CD14-positive monocyte (primary cell): Measurements from ENCODE around the gene INMT. TPM values are rescaled to one million over a fixed set of nuclear protein-coding genes. Genes with fewer than 3 reads are reported as not detected.

Experiments
- DNase-seq, 3 donors: peaks; one replicate each; pipeline ENCODE4 v3.0.0-alpha.2; 2011 to 2022
- H2AFZ ChIP-seq: 2 replicates; pipeline ENCODE4 v1.6.0; 2012; ENCODE audit warnings: mild to moderate bottlenecking, low read depth, low read length, inconsistent platforms; ENCODE audit not compliant: insufficient read depth, poor library complexity, severe bottlenecking
- H3K27ac ChIP-seq, 2 donors: 1 replicate in 1 of 2; 2 replicates in 1 of 2; pipeline ENCODE4 v1.5.1; 2012 to 2013; ENCODE audit warnings: low read length in 2 of 2, control low read depth in 1 of 2, inconsistent platforms in 1 of 2, low read depth in 1 of 2, mild to moderate bottlenecking in 1 of 2
- H3K27me3 ChIP-seq, 2 donors: one replicate each; pipeline versions ENCODE4 v1.6.0 to v1.6.1; 2011 to 2013; ENCODE audit warnings: low read length in 2 of 2; ENCODE audit not compliant: control insufficient read depth in 2 of 2, insufficient read depth in 2 of 2
- H3K36me3 ChIP-seq, 2 donors: replicated peaks in 1 of 2; 1 replicate in 1 of 2; 2 replicates in 1 of 2; pipeline versions ENCODE4 v1.5.1 to v1.6.1; 2012 to 2013; ENCODE audit warnings: low read length in 2 of 2, control low read depth in 1 of 2, inconsistent platforms in 1 of 2, mild to moderate bottlenecking in 1 of 2; ENCODE audit not compliant: insufficient read depth in 2 of 2, control insufficient read depth in 1 of 2
- H3K4me1 ChIP-seq, 2 donors: 1 replicate in 1 of 2; 2 replicates in 1 of 2; pipeline versions ENCODE4 v1.5.1 to v1.6.1; 2012 to 2013; ENCODE audit warnings: low read length in 2 of 2, control low read depth in 1 of 2, inconsistent platforms in 1 of 2, mild to moderate bottlenecking in 1 of 2, moderate library complexity in 1 of 2; ENCODE audit not compliant: insufficient read depth in 2 of 2, control insufficient read depth in 1 of 2
- H3K4me2 ChIP-seq: replicated peaks from 2 replicates; pipeline ENCODE3; 2012; ENCODE audit warnings: low read length, moderate library complexity, mild to moderate bottlenecking; ENCODE audit not compliant: poor library complexity, severe bottlenecking; ENCODE audit errors: extremely low read depth
- H3K4me3 ChIP-seq, 3 experiments: fragments of 200-600 bp in 1 of 3; sonication (generic) in 1 of 3; replicated peaks in 1 of 3; 1 replicate in 2 of 3; 2 replicates in 1 of 3; pipeline ENCODE4 v1.5.1; 2011 to 2013; ENCODE audit warnings: low read length in 3 of 3, mild to moderate bottlenecking in 3 of 3, control low read depth in 2 of 3, low read depth in 2 of 3, inconsistent platforms in 1 of 3, moderate library complexity in 1 of 3
- H3K79me2 ChIP-seq: 2 replicates; pipeline ENCODE4 v1.6.0; 2012; ENCODE audit warnings: mild to moderate bottlenecking, control low read depth, inconsistent platforms, low read length, moderate library complexity; ENCODE audit not compliant: insufficient read depth
- H3K9ac ChIP-seq: 2 replicates; pipeline ENCODE4 v1.6.0; 2017; ENCODE audit warnings: low read length, mild to moderate bottlenecking; ENCODE audit not compliant: insufficient read depth, poor library complexity, severe bottlenecking
- H3K9me3 ChIP-seq, 2 donors: replicated peaks in 1 of 2; 1 replicate in 1 of 2; 2 replicates in 1 of 2; pipeline versions ENCODE4 v1.5.1 to v1.6.1; 2012 to 2013; ENCODE audit warnings: low read length in 2 of 2, control low read depth in 1 of 2; ENCODE audit not compliant: control insufficient read depth in 1 of 2, insufficient read depth in 1 of 2
- H4K20me1 ChIP-seq: 2 replicates; pipeline ENCODE4 v1.6.0; 2012; ENCODE audit warnings: mild to moderate bottlenecking, low read length, control low read depth, moderate library complexity; ENCODE audit not compliant: insufficient read depth
- H3K27ac Mint-ChIP-seq, 7 donors: one replicate each; pipeline ENCODE4 v1.8.0; 2020; ENCODE audit warnings: mild to moderate bottlenecking in 7 of 7, mixed read lengths in 7 of 7, moderate library complexity in 6 of 7, inconsistent platforms in 2 of 7
- H3K27me3 Mint-ChIP-seq, 3 donors: one replicate each; pipeline ENCODE4 v1.8.0; 2021 to 2022; ENCODE audit warnings: low read depth in 3 of 3, mild to moderate bottlenecking in 3 of 3, mixed read lengths in 3 of 3, moderate library complexity in 3 of 3, inconsistent platforms in 1 of 3
- H3K36me3 Mint-ChIP-seq, 2 donors: one replicate each; pipeline ENCODE4 v1.8.0; 2020; ENCODE audit warnings: mixed read lengths in 2 of 2, inconsistent platforms in 1 of 2, mild to moderate bottlenecking in 1 of 2
- H3K4me1 Mint-ChIP-seq: one replicate; pipeline ENCODE4 v1.8.0; 2020; ENCODE audit warnings: mild to moderate bottlenecking, mixed read lengths
- H3K4me3 Mint-ChIP-seq, 2 donors: one replicate each; pipeline ENCODE4 v1.8.0; 2020; ENCODE audit warnings: mild to moderate bottlenecking in 2 of 2, mixed read lengths in 2 of 2, moderate library complexity in 1 of 2
- H3K9me3 Mint-ChIP-seq, 7 donors: one replicate each; pipeline ENCODE4 v1.8.0; 2020 to 2022; ENCODE audit warnings: mixed read lengths in 7 of 7, mild to moderate bottlenecking in 6 of 7, moderate library complexity in 6 of 7, inconsistent platforms in 2 of 7
- WGBS: methylation state at CpG from one replicate; pipeline ENCODE4 v1.1.5; 2013; ENCODE audit warnings: missing lambda C conversion rate; ENCODE audit not compliant: insufficient coverage; 5-methylcytosine and 5-hydroxymethylcytosine counted together
- intact Hi-C, 2 donors: fragments of 100-400 bp; cut with micrococcal nuclease; formaldehyde crosslinking; loops; one replicate each; pipeline versions ENCODE4 v1.15.0 to v1.15.1; 2023
- polyA plus RNA-seq, 3 donors: library from polyadenylated mRNA; depleted of rRNA in 1 of 3; unstranded in 2 of 3; stranded (reverse) in 1 of 3; fragments of 300-500 nt in 2 of 3; fragments of >200 nt in 1 of 3; fragmentation: Illumina TruSeq in 2 of 3; gene quantifications; 1 replicate in 2 of 3; 2 replicates in 1 of 3; pipeline ENCODE4 v1.2.3, GENCODE V29; 2012 to 2021
- TF ChIP-seq, protein P1 (sequence below): fragments of 200-600 bp; IDR thresholded peaks from one replicate; pipeline ENCODE4 v1.8.0; 2022; ENCODE audit warnings: antibody characterized with exemption, mild to moderate bottlenecking

INMT gene
- polyA plus RNA-seq, 3 donors, result not detected

DNA sequence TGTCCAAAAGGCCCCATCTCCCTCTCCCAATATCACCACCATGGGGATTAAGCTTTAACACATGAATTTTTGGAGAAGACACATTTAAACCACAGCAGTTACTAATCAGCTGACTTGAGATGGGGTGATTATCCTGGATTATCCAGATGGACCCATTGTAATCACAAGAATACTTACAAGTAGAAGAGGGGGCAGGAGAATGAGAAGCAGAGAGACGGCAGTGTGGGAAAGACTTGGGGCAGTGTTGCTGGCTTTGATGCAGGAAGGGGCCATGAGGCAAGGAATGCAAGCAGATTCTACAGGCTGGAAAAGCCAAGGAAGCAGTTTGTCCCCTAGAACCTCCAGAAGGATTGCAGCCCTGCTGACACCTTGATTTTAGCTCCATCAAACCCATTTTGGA lies 30.7 kb upstream of the INMT start:
- Mint-ChIP-seq H3K4me1 (no peaks in the 10 kb centered on the region), H3K4me3 (no peak overlapping the region), H3K9me3 (peaks cover 16 to 32% (median 24%) of the 10 kb centered on the region in 7 donors), H3K27ac (no peak overlapping the region), H3K27me3 (peaks cover 2 to 4% (median 2%) of the 10 kb centered on the region in 3 donors), H3K36me3 (no peaks in the 10 kb centered on the region)
- peaks cover 22 to 26% of the 10 kb centered on the region in 2 donors for H3K9me3 ChIP-seq
- TF ChIP-seq, protein P1, sequence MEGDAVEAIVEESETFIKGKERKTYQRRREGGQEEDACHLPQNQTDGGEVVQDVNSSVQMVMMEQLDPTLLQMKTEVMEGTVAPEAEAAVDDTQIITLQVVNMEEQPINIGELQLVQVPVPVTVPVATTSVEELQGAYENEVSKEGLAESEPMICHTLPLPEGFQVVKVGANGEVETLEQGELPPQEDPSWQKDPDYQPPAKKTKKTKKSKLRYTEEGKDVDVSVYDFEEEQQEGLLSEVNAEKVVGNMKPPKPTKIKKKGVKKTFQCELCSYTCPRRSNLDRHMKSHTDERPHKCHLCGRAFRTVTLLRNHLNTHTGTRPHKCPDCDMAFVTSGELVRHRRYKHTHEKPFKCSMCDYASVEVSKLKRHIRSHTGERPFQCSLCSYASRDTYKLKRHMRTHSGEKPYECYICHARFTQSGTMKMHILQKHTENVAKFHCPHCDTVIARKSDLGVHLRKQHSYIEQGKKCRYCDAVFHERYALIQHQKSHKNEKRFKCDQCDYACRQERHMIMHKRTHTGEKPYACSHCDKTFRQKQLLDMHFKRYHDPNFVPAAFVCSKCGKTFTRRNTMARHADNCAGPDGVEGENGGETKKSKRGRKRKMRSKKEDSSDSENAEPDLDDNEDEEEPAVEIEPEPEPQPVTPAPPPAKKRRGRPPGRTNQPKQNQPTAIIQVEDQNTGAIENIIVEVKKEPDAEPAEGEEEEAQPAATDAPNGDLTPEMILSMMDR, result no peak
- no peaks in the 10 kb centered on the region for H3K79me2 ChIP-seq
- no peak for DNase-seq
- H3K4me3 ChIP-seq, result no peak overlapping the region
- H3K9ac ChIP-seq, result no peak overlapping the region
- H2AFZ ChIP-seq, result no peak overlapping the region
- H3K27me3 ChIP-seq, result no peaks in the 10 kb centered on the region
- no peaks in the 10 kb centered on the region for H4K20me1 ChIP-seq
- H3K4me2 ChIP-seq, result no peak overlapping the region
- no peaks in the 10 kb centered on the region for H3K4me1 ChIP-seq
- intact Hi-C loops, result no loop called here
- H3K27ac ChIP-seq, result no peak overlapping the region
- no peaks in the 10 kb centered on the region for H3K36me3 ChIP-seq
- WGBS, result 100% methylated on average over 1 of the region's 1 CpG

DNA sequence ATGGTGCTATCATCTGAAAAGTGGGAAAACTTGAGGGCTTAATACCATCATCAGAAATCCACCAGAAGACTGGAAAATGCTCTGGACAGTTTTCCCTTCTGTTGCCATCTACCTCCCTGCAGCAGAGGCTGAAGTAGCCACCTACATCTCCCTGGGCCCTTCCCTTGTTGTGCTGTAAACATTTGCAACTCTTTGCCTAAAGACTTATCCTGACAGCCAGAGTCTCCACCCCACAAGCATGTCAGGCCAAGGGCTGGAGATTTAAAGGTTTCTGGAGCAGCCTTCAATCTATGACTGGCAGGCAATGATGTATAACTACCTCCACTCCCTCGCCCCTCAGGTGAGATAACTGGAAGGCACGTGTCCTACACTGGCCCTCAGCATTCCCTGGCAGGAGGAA lies 29.7 kb upstream of the INMT start:
- Mint-ChIP-seq H3K9me3 (peaks cover 14 to 31% (median 22%) of the 10 kb centered on the region in 7 donors), H3K27ac (no peak overlapping the region)

More for the DNA sequence above, 29.7 kb upstream of the INMT start:
- DNase-seq, result no peak
- no peaks in the 10 kb centered on the region for H3K36me3 Mint-ChIP-seq
- H3K4me3 Mint-ChIP-seq, result no peak overlapping the region
- WGBS, result no CpG with 5 or more reads among the region's 2 CpGs
- Histone ChIP-seq H2AFZ (no peak overlapping the region), H3K9me3 (peaks cover 19 to 20% of the 10 kb centered on the region in 2 donors), H3K27ac (no peak overlapping the region), H4K20me1 (no peaks in the 10 kb centered on the region), H3K9ac (no peak overlapping the region), H3K36me3 (no peaks in the 10 kb centered on the region), H3K79me2 (no peaks in the 10 kb centered on the region), H3K4me3 (no peak overlapping the region), H3K27me3 (no peaks in the 10 kb centered on the region), H3K4me2 (no peak overlapping the region), H3K4me1 (peaks cover 6 to 8% of the 10 kb centered on the region in 2 donors)
- peaks cover 8% of the 10 kb centered on the region for H3K4me1 Mint-ChIP-seq
- intact Hi-C loops, result no loop called here
- TF ChIP-seq, protein P1, result no peak
- H3K27me3 Mint-ChIP-seq, result peaks cover 2 to 4% (median 2%) of the 10 kb centered on the region in 3 donors
